GM19395 (cell line): ENCODE data around the gene SMOC1.
"Not testable (repeated sequence)": the region's sequence is repeated elsewhere in the genome, so short reads cannot be mapped to it uniquely, and the experiment has no call there.

Experiments used
- ATAC-seq: cut with Tn5 transposase; IDR thresholded peaks from one replicate; pipeline ENCODE4 v1.9.1; 2021; ENCODE audit warnings: mild to moderate bottlenecking, moderate library complexity; ENCODE audit not compliant: unreplicated experiment

SMOC1 gene

GRCh38 chr14:69896080-69896479 lies 16.9 kb downstream of the SMOC1 start:
- no peak for ATAC-seq

GRCh38 chr14:69896972-69897371 lies 17.8 kb downstream of the SMOC1 start:
- no peak for ATAC-seq

GRCh38 chr14:69900603-69901002 lies 21.4 kb downstream of the SMOC1 start:
- ATAC-seq: no peak

GRCh38 chr14:69901113-69901951 lies 22.1 kb downstream of the SMOC1 start:
- no peak for ATAC-seq

GRCh38 chr14:69903046-69903445 lies 23.8 kb downstream of the SMOC1 start:
- not testable (repeated sequence) for ATAC-seq

GRCh38 chr14:69904246-69904645 lies 25.0 kb downstream of the SMOC1 start:
- ATAC-seq: no peak

GRCh38 chr14:69906201-69906600 lies 27.0 kb downstream of the SMOC1 start:
- no peak for ATAC-seq

GRCh38 chr14:69909826-69910550 lies 30.8 kb downstream of the SMOC1 start:
- no peak for ATAC-seq

- ATAC-seq: no peak
Measured at GRCh38 chr14:69910871-69911270, 31.7 kb downstream of the SMOC1 start.

GRCh38 chr14:69913686-69914085 lies 34.5 kb downstream of the SMOC1 start:
- ATAC-seq: no peak

- no peak for ATAC-seq
Measured at GRCh38 chr14:69916396-69916795, 37.2 kb downstream of the SMOC1 start.

GRCh38 chr14:69917287-69917686 lies 38.1 kb downstream of the SMOC1 start:
- ATAC-seq: no peak

GRCh38 chr14:69919815-69920214 lies 40.6 kb downstream of the SMOC1 start:
- ATAC-seq: no peak

- no peak for ATAC-seq
Measured at GRCh38 chr14:69921052-69921451, 41.8 kb downstream of the SMOC1 start.

- ATAC-seq: no peak
Measured at GRCh38 chr14:69922198-69922597, 43.0 kb downstream of the SMOC1 start.

- ATAC-seq: no peak
Measured at GRCh38 chr14:69924201-69924600, 45.0 kb downstream of the SMOC1 start.

- ATAC-seq: no peak
Measured at GRCh38 chr14:69928111-69928523, 48.9 kb downstream of the SMOC1 start.

- ATAC-seq: no peak
Measured at GRCh38 chr14:69930780-69931379, 51.7 kb downstream of the SMOC1 start.

GRCh38 chr14:69931960-69932359 lies 52.7 kb downstream of the SMOC1 start:
- no peak for ATAC-seq

GRCh38 chr14:69932391-69932790 lies 53.2 kb downstream of the SMOC1 start:
- ATAC-seq: no peak

- ATAC-seq: no peak
Measured at GRCh38 chr14:69933623-69934275, 54.5 kb downstream of the SMOC1 start.
